IMR-90 (cell line): ENCODE data around the gene ZBTB24. TPM values are rescaled to one million over a fixed set of nuclear protein-coding genes. Genes with fewer than 3 reads are reported as not detected.

ENCODE experiments used
- ATAC-seq: fragments of 200-7000 bp; cut with Tn5 transposase; 2 replicates; pipeline ENCODE4 v1.9.1; 2020; ENCODE audit warnings: low read depth, mild to moderate bottlenecking, moderate library complexity
- BruUV-seq: library from RNA; stranded (reverse); fragments of 400-500 nt; replicated peaks from 2 replicates; lab custom pipeline; 2021; lab: Mats Ljungman, UMichigan
- CTCF ChIA-PET: fragments of 300-600 bp; formaldehyde crosslinking; extraction: SDS; loops from one replicate; lab custom pipeline; 2021; ENCODE audit warnings: antibody characterized with exemption; lab: Yijun Ruan, JAX
- POLR2A ChIA-PET: fragments of 300-600 bp; sonication (Branson Sonifier 250); formaldehyde crosslinking; loops from one replicate; lab custom pipeline; 2022; ENCODE audit warnings: antibody characterized with exemption; ENCODE audit not compliant: unreplicated experiment; lab: Charles Lee
- DNase-seq: peaks from one replicate; pipeline ENCODE4 v3.0.0; 2013
- H2AFZ ChIP-seq: replicated peaks from 2 replicates; pipeline ENCODE3; 2013; ENCODE audit warnings: low read length, mild to moderate bottlenecking; ENCODE audit not compliant: poor library complexity
- H2AK5ac ChIP-seq: 2 replicates; pipeline ENCODE4 v1.6.1; 2013; ENCODE audit warnings: low read depth, low read length, inconsistent platforms
- H2AK9ac ChIP-seq: replicated peaks from 2 replicates; pipeline ENCODE3; 2013; ENCODE audit warnings: mild to moderate bottlenecking, low read depth, low read length, moderate library complexity; ENCODE audit not compliant: poor library complexity
- H2BK120ac ChIP-seq: 2 replicates; pipeline ENCODE4 v1.6.1; 2013; ENCODE audit warnings: low read depth, low read length, inconsistent platforms
- H2BK15ac ChIP-seq: 3 replicates; pipeline ENCODE4 v1.6.1; 2013; ENCODE audit warnings: low read depth, low read length, inconsistent platforms
- H2BK20ac ChIP-seq: 2 replicates; pipeline ENCODE4 v1.6.1; 2013; ENCODE audit warnings: low read depth, mild to moderate bottlenecking, inconsistent platforms, low read length, moderate library complexity
- H2BK5ac ChIP-seq: 2 replicates; pipeline ENCODE4 v1.6.1; 2013; ENCODE audit warnings: mild to moderate bottlenecking, low read depth, low read length, inconsistent platforms; ENCODE audit not compliant: poor library complexity, severe bottlenecking
- H3K14ac ChIP-seq: replicated peaks from 2 replicates; pipeline ENCODE4 v1.6.1; 2013; ENCODE audit warnings: low read depth, low read length, inconsistent platforms
- H3K18ac ChIP-seq: 2 replicates; pipeline ENCODE4 v1.6.1; 2013; ENCODE audit warnings: low read depth, low read length, control low read depth
- H3K23ac ChIP-seq: 2 replicates; pipeline ENCODE4 v1.6.1; 2013; ENCODE audit warnings: low read depth, low read length, inconsistent platforms
- H3K27ac ChIP-seq: 2 replicates; pipeline ENCODE4 v1.5.1; 2013; ENCODE audit warnings: mild to moderate bottlenecking, control low read depth, low read length; ENCODE audit not compliant: insufficient read depth
- H3K27me3 ChIP-seq: 2 replicates; pipeline ENCODE4 v1.6.1; 2013; ENCODE audit warnings: low read length; ENCODE audit not compliant: control insufficient read depth, insufficient read depth
- H3K36me3 ChIP-seq: 2 replicates; pipeline ENCODE4 v1.6.1; 2013; ENCODE audit warnings: low read length, mixed read lengths; ENCODE audit not compliant: control insufficient read depth, insufficient read depth
- H3K4ac ChIP-seq: 2 replicates; pipeline ENCODE4 v1.6.1; 2013; ENCODE audit warnings: low read depth, low read length, inconsistent platforms
- H3K4me1 ChIP-seq: 2 replicates; pipeline ENCODE4 v1.6.1; 2013; ENCODE audit warnings: low read length, mixed read lengths; ENCODE audit not compliant: control insufficient read depth, insufficient read depth
- H3K4me2 ChIP-seq: 2 replicates; pipeline ENCODE4 v1.6.1; 2013; ENCODE audit warnings: low read depth, mild to moderate bottlenecking, control low read depth, low read length, moderate library complexity
- H3K4me3 ChIP-seq: 2 replicates; pipeline ENCODE4 v1.5.1; 2013; ENCODE audit warnings: low read depth, mild to moderate bottlenecking, control low read depth, low read length, moderate library complexity; ENCODE audit not compliant: insufficient read depth
- H3K56ac ChIP-seq: 2 replicates; pipeline ENCODE4 v1.6.1; 2013; ENCODE audit warnings: low read length, inconsistent platforms; ENCODE audit not compliant: insufficient read depth; ENCODE audit errors: extremely low read depth
- H3K79me1 ChIP-seq, 2 experiments: 2 replicates each; pipeline ENCODE4 v1.6.1; 2013; ENCODE audit warnings: low read length in 2 of 2, inconsistent platforms in 1 of 2, low read depth in 1 of 2
- H3K9ac ChIP-seq: 2 replicates; pipeline ENCODE4 v1.6.1; 2013; ENCODE audit warnings: low read depth, low read length, control low read depth
- H3K9me1 ChIP-seq: 2 replicates; pipeline ENCODE4 v1.6.1; 2013; ENCODE audit warnings: low read length, inconsistent platforms; ENCODE audit not compliant: insufficient read depth
- H3K9me3 ChIP-seq: 2 replicates; pipeline ENCODE4 v1.6.1; 2013; ENCODE audit warnings: low read length; ENCODE audit not compliant: control insufficient read depth, insufficient read depth
- H4K20me1 ChIP-seq: 2 replicates; pipeline ENCODE4 v1.6.1; 2013; ENCODE audit warnings: low read length, inconsistent platforms; ENCODE audit not compliant: insufficient read depth
- H4K5ac ChIP-seq: 2 replicates; pipeline ENCODE4 v1.6.1; 2013; ENCODE audit warnings: mild to moderate bottlenecking, low read depth, low read length, control low read depth
- H4K8ac ChIP-seq, 2 experiments: 2 replicates each; pipeline ENCODE4 v1.6.1; 2013; ENCODE audit warnings: low read depth in 2 of 2, low read length in 2 of 2, control low read depth in 1 of 2, inconsistent platforms in 1 of 2
- H4K91ac ChIP-seq: 2 replicates; pipeline ENCODE4 v1.6.1; 2013; ENCODE audit warnings: low read depth, low read length, inconsistent platforms; ENCODE audit not compliant: insufficient read depth
- BHLHE40 ChIP-seq: fragments of 150-350 bp; IDR thresholded peaks from 2 replicates; pipeline ENCODE4 v1.6.1; 2016; ENCODE audit warnings: mild to moderate bottlenecking, low read depth, low read length
- CEBPB ChIP-seq: IDR thresholded peaks from 2 replicates; pipeline ENCODE4 v1.6.1; 2012; ENCODE audit warnings: low read depth, low read length, improper control_type of control experiment
- CHD1 ChIP-seq: IDR thresholded peaks from 2 replicates; pipeline ENCODE4 v1.6.1; 2012; ENCODE audit warnings: low read depth, low read length, improper control_type of control experiment
- CTCF ChIP-seq: conservative IDR thresholded peaks from 2 replicates; pipeline ENCODE4 v1.5.1; 2012; ENCODE audit warnings: mild to moderate bottlenecking, low read depth, low read length, improper control_type of control experiment
- FOS ChIP-seq: fragments of 150-350 bp; IDR thresholded peaks from 2 replicates; pipeline ENCODE4 v1.6.1; 2016; ENCODE audit warnings: low read depth, low read length
- MAFK ChIP-seq: IDR thresholded peaks from 2 replicates; pipeline ENCODE4 v1.6.1; 2012; ENCODE audit warnings: low read depth, low read length, improper control_type of control experiment
- MAZ ChIP-seq: IDR thresholded peaks from 2 replicates; pipeline ENCODE4 v1.6.1; 2012; ENCODE audit warnings: low read depth, mild to moderate bottlenecking, low read length, improper control_type of control experiment, moderate library complexity, borderline replicate concordance
- MXI1 ChIP-seq: IDR thresholded peaks from 2 replicates; pipeline ENCODE4 v1.6.1; 2012; ENCODE audit warnings: low read depth, mild to moderate bottlenecking, low read length, moderate library complexity, borderline replicate concordance
- NFE2L2 ChIP-seq: fragments of 150-350 bp; IDR thresholded peaks from 2 replicates; pipeline ENCODE4 v1.6.1; 2016; ENCODE audit warnings: low read depth, mild to moderate bottlenecking, low read length
- POLR2A ChIP-seq: IDR thresholded peaks from 2 replicates; pipeline ENCODE4 v1.6.1; 2012; ENCODE audit warnings: mild to moderate bottlenecking, low read depth, low read length
- RAD21 ChIP-seq: IDR thresholded peaks from 2 replicates; pipeline ENCODE4 v1.6.1; 2012; ENCODE audit warnings: low read length, improper control_type of control experiment
- RCOR1 ChIP-seq: IDR thresholded peaks from 2 replicates; pipeline ENCODE4 v1.6.1; 2012; ENCODE audit warnings: mild to moderate bottlenecking, low read length, improper control_type of control experiment; ENCODE audit not compliant: insufficient replicate concordance
- RFX5 ChIP-seq: IDR thresholded peaks from 2 replicates; pipeline ENCODE4 v1.8.0; 2012; ENCODE audit warnings: low read depth, mild to moderate bottlenecking, low read length, moderate library complexity
- SMC3 ChIP-seq: fragments of 150-350 bp; IDR thresholded peaks from 2 replicates; pipeline ENCODE4 v1.6.1; 2016; ENCODE audit warnings: low read depth, mild to moderate bottlenecking, antibody characterized with exemption, low read length, moderate library complexity
- USF2 ChIP-seq: fragments of 150-350 bp; IDR thresholded peaks from 2 replicates; pipeline ENCODE4 v1.6.1; 2017; ENCODE audit warnings: mild to moderate bottlenecking, antibody characterized with exemption, low read length, low read depth
- WGBS, 2 experiments: methylation state at CpG; one replicate each; pipeline versions ENCODE4 v1.1.5 to v1.1.7; 2013; ENCODE audit warnings: missing lambda C conversion rate in 2 of 2; ENCODE audit not compliant: insufficient read length in 1 of 2; ENCODE audit errors: extremely low coverage in 2 of 2; 5-methylcytosine and 5-hydroxymethylcytosine counted together
- dilution Hi-C: fragments of 300-500 bp; cut with HindIII; formaldehyde crosslinking; loops from one replicate; pipeline ENCODE4 v1.14.3; 2018; ENCODE audit warnings: low sequenced_read_pairs; ENCODE audit not compliant: unreplicated experiment
- in situ Hi-C: fragments of 300-500 bp; cut with MboI; formaldehyde crosslinking; loops from 3 replicates; pipeline ENCODE4 v1.14.3; 2019; ENCODE audit warnings: low sequenced_read_pairs, inconsistent platforms, mixed read lengths
- intact Hi-C: fragments of 100-400 bp; cut with micrococcal nuclease; formaldehyde crosslinking; loops from 2 replicates; pipeline ENCODE4 v1.10.0; 2022
- polyA plus RNA-seq, 3 experiments: library from polyadenylated mRNA; depleted of rRNA; stranded (reverse); fragments of >200 nt; gene quantifications; 2 replicates each; pipeline ENCODE4 v1.2.3, GENCODE V29; 2012; ENCODE audit warnings: low replicate concordance in 1 of 3
- total RNA-seq: library from RNA; depleted of rRNA; stranded (reverse); fragments of >200 nt; gene quantifications from 2 replicates; pipeline ENCODE4 v1.2.3, GENCODE V29; 2012
- TF ChIP-seq, protein P1 (sequence below): fragments of 150-350 bp; IDR thresholded peaks from 2 replicates; pipeline ENCODE4 v1.6.1; 2016; ENCODE audit warnings: low read depth, mild to moderate bottlenecking, low read length, moderate library complexity, borderline replicate concordance

ZBTB24 gene
- total and polyA plus RNA-seq, 2 of the 4 experiments (the other 2 are of a cell fraction) = 2.3 to 7.9 TPM

DNA sequence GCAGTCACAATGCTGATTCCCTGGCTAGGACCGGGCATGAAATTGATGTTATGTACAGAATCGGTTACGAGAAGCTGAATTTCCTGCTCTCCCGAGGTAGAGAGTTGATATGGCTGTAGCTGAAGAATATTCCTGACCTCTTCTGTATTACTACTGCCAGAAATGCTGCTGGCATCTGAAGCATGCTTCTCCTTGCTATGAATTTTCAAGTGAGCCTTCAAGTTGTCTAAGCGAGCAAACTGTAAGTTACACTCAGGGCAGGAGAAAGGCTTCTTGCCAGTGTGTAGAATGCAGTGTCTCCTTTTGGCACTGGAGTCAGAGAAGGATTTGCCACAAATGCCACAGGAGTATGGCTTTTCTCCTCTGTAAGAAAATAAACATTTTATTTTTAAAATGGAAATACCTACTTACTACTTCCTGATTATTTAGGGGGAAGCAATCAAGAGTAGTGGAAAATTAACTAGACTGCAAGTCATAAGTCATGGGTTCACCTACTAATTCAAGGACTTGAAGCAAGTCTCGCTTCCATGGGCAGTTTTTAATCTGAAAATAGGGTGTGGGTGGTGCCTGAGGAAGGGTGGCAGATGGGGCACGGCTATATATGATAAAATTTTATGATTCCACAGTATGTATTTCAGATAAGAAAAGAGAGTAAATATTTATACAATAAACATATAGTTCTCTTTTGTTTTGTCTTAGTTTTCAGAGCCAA, 16.7 kb downstream of the ZBTB24 start:
- Histone ChIP-seq H4K91ac (no peak overlapping the region), H3K4me2 (no peak overlapping the region), H2AK5ac (no peak overlapping the region), H3K56ac (no peak overlapping the region), H3K9me3 (no peaks in the 10 kb centered on the region), H3K4me1 (peaks cover 5% of the 10 kb centered on the region), H3K79me1 (peaks cover 15 to 44% of the 10 kb centered on the region in 2 experiments; a peak in 3 of 4 replicates), H3K23ac (no peak overlapping the region), H4K8ac (no peak overlapping the region), H2AK9ac (no peak overlapping the region), H2BK20ac (no peak overlapping the region), H3K9ac (no peak overlapping the region), H4K20me1 (no peaks in the 10 kb centered on the region; the same call in 1 of the 2 replicates), H2BK5ac (no peak overlapping the region), H3K9me1 (peaks cover 7% of the 10 kb centered on the region), H3K14ac (no peak overlapping the region), H3K4me3 (no peak overlapping the region), H3K36me3 (peaks cover 36% of the 10 kb centered on the region), H3K27ac (no peak overlapping the region), H3K27me3 (no peaks in the 10 kb centered on the region), H2BK15ac (no peak overlapping the region), H2AFZ (no peak overlapping the region), H4K5ac (no peak overlapping the region), H3K18ac (no peak overlapping the region), H3K4ac (no peak overlapping the region), H2BK120ac (no peak overlapping the region)
- no peak for TF ChIP-seq SMC3
- no peak for TF ChIP-seq CHD1
- TF ChIP-seq POLR2A = no peak
- no peak for TF ChIP-seq FOS
- no peak for TF ChIP-seq RCOR1
- TF ChIP-seq USF2 = no peak
- TF ChIP-seq CTCF = no peak
- no peak for TF ChIP-seq MXI1
- TF ChIP-seq MAZ = no peak
- no peak for TF ChIP-seq BHLHE40
- TF ChIP-seq MAFK = no peak
- no peak for TF ChIP-seq RAD21
- TF ChIP-seq CEBPB = no peak
- TF ChIP-seq RFX5 = no peak
- TF ChIP-seq NFE2L2 = no peak
- TF ChIP-seq, protein P1, sequence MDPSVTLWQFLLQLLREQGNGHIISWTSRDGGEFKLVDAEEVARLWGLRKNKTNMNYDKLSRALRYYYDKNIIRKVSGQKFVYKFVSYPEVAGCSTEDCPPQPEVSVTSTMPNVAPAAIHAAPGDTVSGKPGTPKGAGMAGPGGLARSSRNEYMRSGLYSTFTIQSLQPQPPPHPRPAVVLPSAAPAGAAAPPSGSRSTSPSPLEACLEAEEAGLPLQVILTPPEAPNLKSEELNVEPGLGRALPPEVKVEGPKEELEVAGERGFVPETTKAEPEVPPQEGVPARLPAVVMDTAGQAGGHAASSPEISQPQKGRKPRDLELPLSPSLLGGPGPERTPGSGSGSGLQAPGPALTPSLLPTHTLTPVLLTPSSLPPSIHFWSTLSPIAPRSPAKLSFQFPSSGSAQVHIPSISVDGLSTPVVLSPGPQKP = no peak
- in situ Hi-C loops (no loop called here), dilution Hi-C loops (no loop called here), intact Hi-C loops (no loop called here)
- CTCF ChIA-PET = no interaction called here
- no CpG with 5 or more reads among the region's 7 CpGs for WGBS, 2 experiments
- ATAC-seq (peak; percentile 62), DNase-seq (no peak)
- POLR2A ChIA-PET = no interaction called here
- BruUV-seq = no TSS peak
